ENCODE data around the gene TNRC6A.
"Not testable (repeated sequence)": the region's sequence is repeated elsewhere in the genome, so short reads cannot be mapped to it uniquely, and the experiment has no call there.

TNRC6A gene

GRCh38 chr16:24749310-24749709 is 19.9 kb downstream of the TNRC6A start:
- Histone ChIP-seq H3K4me1 (ENCODE audit: control insufficient read depth, insufficient read depth, low read length) (peaks cover 16% of the 10 kb centered on the region), H3K9ac (ENCODE audit: low read length) (no peak overlapping the region)

DNA sequence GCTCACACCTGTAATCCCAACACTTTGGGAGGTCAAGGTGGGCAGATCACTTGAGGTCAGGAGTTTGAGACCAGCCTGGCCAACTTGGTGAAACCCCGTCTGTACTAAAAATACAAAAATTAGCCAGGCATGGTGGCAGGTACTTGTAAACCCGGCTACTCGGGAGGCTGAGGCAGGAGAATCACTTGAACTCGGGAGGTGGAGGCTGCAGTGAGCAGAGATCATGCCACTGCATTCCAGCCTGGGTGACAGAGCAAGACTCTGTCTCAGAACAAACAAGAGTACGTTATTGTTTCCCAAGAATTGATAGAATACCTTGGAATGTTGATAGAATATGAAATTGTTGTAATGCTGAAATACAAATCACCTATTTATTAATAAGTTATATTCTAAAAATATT is 20.4 kb downstream of the TNRC6A start:
- H3K27ac ChIP-seq (ENCODE audit: low read depth, low read length) = not testable (repeated sequence)
- peaks cover 16% of the 10 kb centered on the region for H3K4me1 ChIP-seq (ENCODE audit: control insufficient read depth, insufficient read depth, low read length)

More at GRCh38 chr16:24749310-24749709, 19.9 kb downstream of the TNRC6A start:
- H3K27ac ChIP-seq (ENCODE audit: low read depth, low read length) = no peak overlapping the region
- no peak overlapping the region for H3K4me3 ChIP-seq (ENCODE audit: low read length)
- no peaks in the 10 kb centered on the region for H3K36me3 ChIP-seq (ENCODE audit: control insufficient read depth, insufficient read depth, low read length)
- no peaks in the 10 kb centered on the region for H3K27me3 ChIP-seq (ENCODE audit: control insufficient read depth, insufficient read depth, low read length)

DNA sequence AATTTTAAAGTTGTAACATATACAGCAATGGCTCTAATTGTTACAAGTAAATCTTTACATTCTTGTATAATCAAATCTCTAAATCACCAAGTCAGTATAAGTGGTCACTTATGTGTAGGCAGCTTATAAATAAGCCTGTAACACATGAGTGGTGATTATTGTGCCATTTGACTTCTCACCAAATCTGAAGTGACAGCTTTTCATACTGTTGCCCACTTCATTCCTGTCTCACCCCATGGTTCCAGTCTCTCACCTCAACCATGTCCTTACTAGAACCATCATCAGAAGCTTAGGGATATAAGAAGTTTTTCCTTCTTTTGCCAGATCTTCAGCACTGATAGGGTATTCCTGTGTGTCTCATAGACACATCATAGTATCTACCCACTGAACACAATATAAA is 23.5 kb downstream of the TNRC6A start:
- Histone ChIP-seq H3K4me1 (ENCODE audit: control insufficient read depth, insufficient read depth, low read length) (peaks cover 7% of the 10 kb centered on the region), H3K27ac (ENCODE audit: low read depth, low read length) (no peak overlapping the region), H3K4me3 (ENCODE audit: low read length) (no peak overlapping the region), H3K36me3 (ENCODE audit: control insufficient read depth, insufficient read depth, low read length) (no peaks in the 10 kb centered on the region), H3K9ac (ENCODE audit: low read length) (no peak overlapping the region), H3K27me3 (ENCODE audit: control insufficient read depth, insufficient read depth, low read length) (no peaks in the 10 kb centered on the region)

More for the DNA sequence above, 20.4 kb downstream of the TNRC6A start:
- H3K4me3 ChIP-seq (ENCODE audit: low read length); H3K27me3 ChIP-seq (ENCODE audit: control insufficient read depth, insufficient read depth, low read length); H3K9ac ChIP-seq (ENCODE audit: low read length); H3K36me3 ChIP-seq (ENCODE audit: control insufficient read depth, insufficient read depth, low read length): not testable (repeated sequence)

GRCh38 chr16:24753437-24753836 is 24.0 kb downstream of the TNRC6A start:
- H3K9ac ChIP-seq (ENCODE audit: low read length) = no peak overlapping the region
- H3K27ac ChIP-seq (ENCODE audit: low read depth, low read length) = no peak overlapping the region
- no peak overlapping the region for H3K4me3 ChIP-seq (ENCODE audit: low read length)
- H3K36me3 ChIP-seq (ENCODE audit: control insufficient read depth, insufficient read depth, low read length) = peaks cover 2% of the 10 kb centered on the region
- H3K4me1 ChIP-seq (ENCODE audit: control insufficient read depth, insufficient read depth, low read length) = peaks cover 3% of the 10 kb centered on the region
- H3K27me3 ChIP-seq (ENCODE audit: control insufficient read depth, insufficient read depth, low read length) = no peaks in the 10 kb centered on the region

- H3K4me3 ChIP-seq (ENCODE audit: low read length) = no peak overlapping the region
- no peak overlapping the region for H3K27ac ChIP-seq (ENCODE audit: low read depth, low read length)
- peaks cover 3% of the 10 kb centered on the region for H3K4me1 ChIP-seq (ENCODE audit: control insufficient read depth, insufficient read depth, low read length)
- no peak overlapping the region for H3K9ac ChIP-seq (ENCODE audit: low read length)
- peaks cover 3% of the 10 kb centered on the region for H3K36me3 ChIP-seq (ENCODE audit: control insufficient read depth, insufficient read depth, low read length)
- H3K27me3 ChIP-seq (ENCODE audit: control insufficient read depth, insufficient read depth, low read length) = no peaks in the 10 kb centered on the region
These were observed 25.1 kb downstream of the TNRC6A start for GRCh38 chr16:24754543-24754942.

DNA sequence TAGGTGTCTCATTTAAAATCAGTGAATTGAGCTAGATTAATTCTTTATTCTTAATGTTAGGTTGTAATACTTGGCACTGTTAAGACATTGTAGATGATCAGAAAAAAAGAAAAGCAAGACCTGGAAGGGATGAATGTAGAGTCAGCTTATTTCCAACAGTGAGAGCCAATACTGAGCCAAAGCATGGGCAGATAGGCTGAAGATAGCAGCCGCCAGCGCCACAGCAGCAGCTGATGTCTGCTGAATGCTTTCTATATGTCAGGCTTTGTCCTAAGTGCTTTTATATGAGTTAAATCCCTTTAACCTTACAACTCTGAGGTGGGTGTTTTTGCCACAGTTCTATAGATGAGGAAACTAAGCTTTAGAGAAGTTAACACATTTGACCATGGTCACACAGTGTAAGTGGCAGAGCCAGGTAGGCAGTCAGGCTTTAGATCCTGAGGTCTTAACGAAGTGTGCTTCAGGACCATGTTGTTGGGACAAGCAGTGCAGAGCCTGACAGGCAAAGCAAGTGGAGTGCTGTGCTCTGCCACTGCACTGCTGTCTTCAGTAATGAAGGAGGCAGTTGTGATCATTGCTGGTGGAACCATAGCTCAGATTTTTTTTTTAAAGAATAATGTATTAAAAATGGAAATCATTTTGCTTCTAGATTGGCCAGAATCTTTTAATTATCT is 25.9 kb downstream of the TNRC6A start:
- H3K4me3 ChIP-seq (ENCODE audit: low read length) = no peak overlapping the region
- no peak overlapping the region for H3K9ac ChIP-seq (ENCODE audit: low read length)
- no peaks in the 10 kb centered on the region for H3K27me3 ChIP-seq (ENCODE audit: control insufficient read depth, insufficient read depth, low read length)
- H3K36me3 ChIP-seq (ENCODE audit: control insufficient read depth, insufficient read depth, low read length) = peaks cover 3% of the 10 kb centered on the region
- H3K27ac ChIP-seq (ENCODE audit: low read depth, low read length) = no peak overlapping the region
- H3K4me1 ChIP-seq (ENCODE audit: control insufficient read depth, insufficient read depth, low read length) = peaks cover 3% of the 10 kb centered on the region

- Histone ChIP-seq H3K27ac (ENCODE audit: low read depth, low read length) (no peak overlapping the region), H3K4me1 (ENCODE audit: control insufficient read depth, insufficient read depth, low read length) (peaks cover 13% of the 10 kb centered on the region), H3K4me3 (ENCODE audit: low read length) (no peak overlapping the region), H3K9ac (ENCODE audit: low read length) (no peak overlapping the region), H3K36me3 (ENCODE audit: control insufficient read depth, insufficient read depth, low read length) (peaks cover 6% of the 10 kb centered on the region), H3K27me3 (ENCODE audit: control insufficient read depth, insufficient read depth, low read length) (no peaks in the 10 kb centered on the region)
These were observed 28.9 kb downstream of the TNRC6A start for GRCh38 chr16:24758373-24758772.

GRCh38 chr16:24759006-24759405 is 29.6 kb downstream of the TNRC6A start:
- Histone ChIP-seq H3K36me3 (ENCODE audit: control insufficient read depth, insufficient read depth, low read length) (peaks cover 6% of the 10 kb centered on the region), H3K27ac (ENCODE audit: low read depth, low read length) (no peak overlapping the region), H3K27me3 (ENCODE audit: control insufficient read depth, insufficient read depth, low read length) (no peaks in the 10 kb centered on the region), H3K4me1 (ENCODE audit: control insufficient read depth, insufficient read depth, low read length) (peaks cover 19% of the 10 kb centered on the region), H3K9ac (ENCODE audit: low read length) (no peak overlapping the region), H3K4me3 (ENCODE audit: low read length) (no peak overlapping the region)

- Histone ChIP-seq H3K36me3 (ENCODE audit: control insufficient read depth, insufficient read depth, low read length) (peaks cover 6% of the 10 kb centered on the region), H3K4me1 (ENCODE audit: control insufficient read depth, insufficient read depth, low read length) (peaks cover 20% of the 10 kb centered on the region), H3K27me3 (ENCODE audit: control insufficient read depth, insufficient read depth, low read length) (no peaks in the 10 kb centered on the region), H3K27ac (ENCODE audit: low read depth, low read length) (no peak overlapping the region), H3K4me3 (ENCODE audit: low read length) (no peak overlapping the region), H3K9ac (ENCODE audit: low read length) (no peak overlapping the region)
These were observed 32.1 kb downstream of the TNRC6A start for GRCh38 chr16:24761526-24761925.

DNA sequence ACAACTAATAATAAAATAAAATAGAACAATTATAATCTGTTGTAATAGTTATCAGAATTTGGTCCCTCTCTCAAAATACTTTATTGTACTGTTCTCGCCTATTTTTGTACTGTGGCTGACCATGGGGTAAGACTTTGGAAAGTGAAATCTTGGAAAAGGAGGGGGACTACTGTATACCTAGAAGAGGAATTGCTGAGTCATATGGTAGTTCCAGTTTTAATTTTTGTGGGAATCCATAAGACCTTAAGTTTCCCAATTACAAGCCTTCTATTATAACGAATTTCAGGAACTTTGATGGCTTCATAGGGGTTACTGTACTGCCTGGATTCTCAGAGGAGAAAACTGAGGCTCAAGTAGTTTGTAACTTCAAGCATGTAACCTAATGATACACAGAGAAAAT is 35.5 kb downstream of the TNRC6A start:
- no peak overlapping the region for H3K9ac ChIP-seq (ENCODE audit: low read length)
- no peak overlapping the region for H3K4me3 ChIP-seq (ENCODE audit: low read length)
- H3K4me1 ChIP-seq (ENCODE audit: control insufficient read depth, insufficient read depth, low read length) = peaks cover 25% of the 10 kb centered on the region
- no peaks in the 10 kb centered on the region for H3K27me3 ChIP-seq (ENCODE audit: control insufficient read depth, insufficient read depth, low read length)
- H3K27ac ChIP-seq (ENCODE audit: low read depth, low read length) = no peak overlapping the region
- H3K36me3 ChIP-seq (ENCODE audit: control insufficient read depth, insufficient read depth, low read length) = peaks cover 3% of the 10 kb centered on the region

DNA sequence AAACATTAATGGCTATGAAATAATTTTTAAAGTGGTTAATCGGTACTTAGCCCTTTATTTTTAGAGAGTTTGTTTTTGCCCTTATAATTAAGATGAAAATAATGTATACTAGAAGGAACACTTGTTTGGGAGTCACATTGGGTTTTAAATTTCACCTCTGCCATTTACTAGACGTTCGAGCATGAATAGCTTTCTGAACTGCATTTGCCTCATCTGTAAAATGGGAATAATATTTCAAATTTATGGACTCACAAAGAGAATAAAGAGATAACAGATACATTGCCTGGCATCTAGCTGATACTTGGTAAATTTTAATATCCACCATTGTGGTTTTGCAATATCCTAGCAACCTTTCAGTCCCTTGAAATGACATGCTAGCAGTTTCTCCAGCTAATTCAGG is 36.6 kb downstream of the TNRC6A start:
- H3K27ac ChIP-seq (ENCODE audit: low read depth, low read length) = no peak overlapping the region
- H3K4me1 ChIP-seq (ENCODE audit: control insufficient read depth, insufficient read depth, low read length) = peaks cover 20% of the 10 kb centered on the region
- no peak overlapping the region for H3K9ac ChIP-seq (ENCODE audit: low read length)
- no peak overlapping the region for H3K4me3 ChIP-seq (ENCODE audit: low read length)
- no peaks in the 10 kb centered on the region for H3K27me3 ChIP-seq (ENCODE audit: control insufficient read depth, insufficient read depth, low read length)
- peaks cover 3% of the 10 kb centered on the region for H3K36me3 ChIP-seq (ENCODE audit: control insufficient read depth, insufficient read depth, low read length)

DNA sequence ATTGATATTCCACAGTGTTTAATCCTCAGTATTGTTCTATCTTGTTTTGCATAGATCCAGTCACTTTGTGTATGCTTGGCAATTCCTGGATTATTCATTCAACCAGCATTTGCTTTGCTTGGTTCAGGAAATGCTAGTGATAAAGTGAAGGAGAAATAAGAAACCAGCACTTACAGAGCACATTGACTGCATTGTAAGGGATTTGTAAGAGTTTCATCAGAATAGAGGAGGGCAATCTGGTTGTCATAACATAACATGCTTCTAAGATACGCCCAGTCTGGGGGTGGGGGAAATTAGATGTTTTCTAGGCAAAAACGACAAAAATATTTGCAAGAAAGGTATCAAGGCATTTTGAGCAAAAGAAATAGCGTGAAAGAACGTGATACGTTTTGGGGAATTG is 40.4 kb downstream of the TNRC6A start:
- Histone ChIP-seq H3K36me3 (ENCODE audit: control insufficient read depth, insufficient read depth, low read length) (peaks cover 2% of the 10 kb centered on the region), H3K4me3 (ENCODE audit: low read length) (no peak overlapping the region), H3K27ac (ENCODE audit: low read depth, low read length) (no peak overlapping the region), H3K9ac (ENCODE audit: low read length) (no peak overlapping the region), H3K27me3 (ENCODE audit: control insufficient read depth, insufficient read depth, low read length) (no peaks in the 10 kb centered on the region), H3K4me1 (ENCODE audit: control insufficient read depth, insufficient read depth, low read length) (peaks cover 16% of the 10 kb centered on the region)

GRCh38 chr16:24771132-24771778 is 41.8 kb downstream of the TNRC6A start:
- Histone ChIP-seq H3K27ac (ENCODE audit: low read depth, low read length) (peak overlapping the region; percentile 24), H3K27me3 (ENCODE audit: control insufficient read depth, insufficient read depth, low read length) (no peaks in the 10 kb centered on the region), H3K4me1 (ENCODE audit: control insufficient read depth, insufficient read depth, low read length) (peaks cover 27% of the 10 kb centered on the region), H3K36me3 (ENCODE audit: control insufficient read depth, insufficient read depth, low read length) (peaks cover 2% of the 10 kb centered on the region), H3K9ac (ENCODE audit: low read length) (no peak overlapping the region), H3K4me3 (ENCODE audit: low read length) (no peak overlapping the region)

Measured in rectal smooth muscle tissue (tissue), 1 donor.